NCI-H748 treated with DMSO at 0.1 percent for 48 hours (cell line): ENCODE results near the gene RIF1.

ENCODE experiments used
- DNase-seq: peaks from one replicate; lab custom pipeline; 2025; lab: John Stamatoyannopoulos, UW

RIF1 gene

GRCh38 chr2:151523850-151524249 lies 114.1 kb downstream of the RIF1 start:
- no peak for DNase-seq

DNA sequence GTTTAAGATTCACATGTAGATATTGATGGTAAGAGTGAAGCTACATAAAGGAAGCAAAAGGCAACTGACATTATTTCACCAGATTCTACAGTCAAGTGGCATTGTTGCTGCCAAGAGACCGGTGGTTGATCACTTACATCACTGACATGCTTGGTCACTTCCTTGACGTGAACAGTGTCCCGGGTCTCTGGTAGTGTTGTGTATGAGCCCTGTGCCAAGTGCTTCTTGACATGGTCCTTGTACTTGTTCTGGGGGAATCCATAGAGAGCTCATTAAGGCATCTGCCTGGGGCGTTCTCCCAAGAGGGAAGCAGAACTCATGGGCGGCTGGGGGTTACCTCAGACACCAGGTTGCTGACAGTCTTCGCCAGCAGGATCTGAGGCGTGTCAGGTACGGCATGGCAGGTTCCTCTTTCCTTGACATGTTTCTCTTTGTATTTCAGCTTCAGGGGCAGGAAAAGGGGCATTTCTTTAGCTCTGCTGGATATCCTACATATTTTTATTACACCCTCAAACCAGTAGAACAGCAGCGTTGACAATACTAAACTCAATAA lies 116.2 kb downstream of the RIF1 start:
- DNase-seq, result no peak

DNA sequence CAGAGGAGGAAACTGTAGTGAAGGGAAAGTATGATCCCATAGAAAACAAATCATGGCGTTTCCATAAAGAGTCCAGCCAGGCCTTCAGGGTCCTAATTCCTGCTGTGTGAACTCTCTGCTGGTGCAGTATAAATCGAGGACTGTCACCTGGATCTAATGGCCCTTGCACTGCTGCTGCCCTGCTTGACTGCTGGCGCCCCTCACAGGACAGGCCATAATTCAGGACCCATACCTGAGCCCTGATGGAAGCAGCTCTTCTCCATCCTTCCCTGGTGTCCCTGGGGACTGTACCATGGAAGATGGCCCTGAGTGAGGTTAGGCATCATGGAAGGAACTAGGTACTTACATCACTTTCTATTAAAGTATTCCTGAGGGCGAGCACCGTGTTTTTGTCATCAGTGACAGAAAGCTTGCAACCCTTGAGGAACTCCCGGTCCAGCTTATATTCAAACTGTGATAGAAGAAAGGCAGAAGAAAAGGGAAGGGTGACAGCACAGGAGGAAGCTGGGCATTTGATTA lies 116.9 kb downstream of the RIF1 start:
- DNase-seq, result no peak
